ENCODE data around the gene CCSAP.
A peak's percentile ranks its signal among the peaks of the same experiment; 100 is the strongest.

Gene CCSAP

DNA sequence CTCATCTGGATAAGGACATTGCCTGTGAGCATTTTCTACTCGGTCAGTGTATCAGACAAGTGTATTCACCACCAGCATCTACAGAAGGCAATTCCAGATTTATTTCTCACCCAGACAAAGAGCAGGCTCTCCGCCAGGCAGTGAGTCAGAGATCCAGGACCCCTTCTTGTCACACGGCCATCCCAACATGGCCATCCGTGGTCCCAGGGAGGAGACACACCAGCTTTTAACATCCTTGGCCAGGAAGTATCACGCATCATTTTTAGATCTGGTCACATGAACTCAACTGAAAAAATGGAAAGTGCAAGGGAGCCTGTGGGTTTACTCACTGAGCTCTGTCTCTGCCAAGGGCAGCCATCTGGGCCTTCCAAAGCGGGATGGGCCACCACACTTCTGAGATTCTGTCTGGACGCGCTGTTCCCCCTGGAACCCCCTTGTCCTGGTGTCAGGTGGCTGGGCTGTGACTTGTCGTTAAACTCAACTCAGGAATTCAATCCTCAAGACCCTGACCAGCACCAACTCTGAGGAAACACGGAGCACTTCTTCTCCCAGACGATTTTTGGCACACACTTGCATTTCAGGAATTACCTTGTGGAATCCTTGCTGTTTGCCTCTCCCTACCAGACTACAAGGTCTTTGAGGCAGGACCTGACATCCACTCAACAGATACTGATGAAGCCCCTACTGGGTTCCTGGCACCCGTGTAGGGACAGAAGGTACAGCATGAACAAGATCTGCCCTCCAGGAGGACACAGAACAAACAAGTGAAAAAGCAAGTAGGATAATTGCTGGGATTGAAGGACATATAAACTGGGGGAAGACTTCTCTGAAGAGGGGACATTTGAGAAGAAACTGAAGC is 21.6 kb upstream of the CCSAP start:
- no peak for DNase-seq

- DNase-seq, result no peak
Observed at GRCh38 chr1:229363723-229364122, 20.9 kb upstream of the CCSAP start.

DNA sequence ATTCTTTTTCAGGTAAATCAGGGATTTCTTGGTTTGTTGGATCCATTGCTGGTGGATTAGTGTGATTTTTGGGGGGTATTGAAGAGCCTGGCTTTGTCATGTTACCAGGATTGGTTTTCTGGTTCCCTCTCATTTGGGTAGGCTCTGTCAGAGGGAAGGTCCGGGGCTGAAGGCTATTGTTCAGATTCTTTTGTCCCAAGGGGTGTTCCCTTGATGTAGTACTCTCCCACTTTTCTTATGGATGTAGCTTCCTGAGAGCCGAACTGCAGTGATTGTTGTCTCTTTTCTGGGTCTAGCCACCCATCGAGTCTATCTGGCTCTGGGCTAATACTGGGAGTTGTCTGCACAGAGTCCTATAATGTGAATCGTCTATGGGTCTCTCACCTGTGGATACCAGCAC is 17.6 kb upstream of the CCSAP start:
- DNase-seq, result no peak

DNA sequence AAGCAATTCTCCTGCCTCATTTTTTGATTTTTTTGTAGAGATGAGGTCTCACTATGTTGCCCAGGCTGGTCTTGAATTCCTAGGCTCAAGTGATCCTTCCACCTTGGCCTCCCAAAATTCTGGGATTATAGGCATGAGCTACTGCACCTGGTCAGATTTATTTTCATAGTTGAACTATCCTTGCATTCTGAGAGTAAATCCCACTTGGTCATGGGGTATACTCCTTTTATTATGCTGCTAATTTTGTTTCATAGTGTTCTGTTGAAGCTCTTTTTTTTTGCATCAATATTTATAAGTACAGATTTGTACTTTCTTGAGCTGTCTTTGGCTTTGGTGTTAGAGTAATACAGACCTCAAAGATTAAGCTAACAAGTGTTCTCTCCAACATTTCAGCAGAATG is 12.8 kb upstream of the CCSAP start:
- no peak for DNase-seq

GRCh38 chr1:229354226-229354625 is 11.4 kb upstream of the CCSAP start:
- DNase-seq, result no peak

GRCh38 chr1:229352975-229353374 is 10.1 kb upstream of the CCSAP start:
- no peak for DNase-seq

DNA sequence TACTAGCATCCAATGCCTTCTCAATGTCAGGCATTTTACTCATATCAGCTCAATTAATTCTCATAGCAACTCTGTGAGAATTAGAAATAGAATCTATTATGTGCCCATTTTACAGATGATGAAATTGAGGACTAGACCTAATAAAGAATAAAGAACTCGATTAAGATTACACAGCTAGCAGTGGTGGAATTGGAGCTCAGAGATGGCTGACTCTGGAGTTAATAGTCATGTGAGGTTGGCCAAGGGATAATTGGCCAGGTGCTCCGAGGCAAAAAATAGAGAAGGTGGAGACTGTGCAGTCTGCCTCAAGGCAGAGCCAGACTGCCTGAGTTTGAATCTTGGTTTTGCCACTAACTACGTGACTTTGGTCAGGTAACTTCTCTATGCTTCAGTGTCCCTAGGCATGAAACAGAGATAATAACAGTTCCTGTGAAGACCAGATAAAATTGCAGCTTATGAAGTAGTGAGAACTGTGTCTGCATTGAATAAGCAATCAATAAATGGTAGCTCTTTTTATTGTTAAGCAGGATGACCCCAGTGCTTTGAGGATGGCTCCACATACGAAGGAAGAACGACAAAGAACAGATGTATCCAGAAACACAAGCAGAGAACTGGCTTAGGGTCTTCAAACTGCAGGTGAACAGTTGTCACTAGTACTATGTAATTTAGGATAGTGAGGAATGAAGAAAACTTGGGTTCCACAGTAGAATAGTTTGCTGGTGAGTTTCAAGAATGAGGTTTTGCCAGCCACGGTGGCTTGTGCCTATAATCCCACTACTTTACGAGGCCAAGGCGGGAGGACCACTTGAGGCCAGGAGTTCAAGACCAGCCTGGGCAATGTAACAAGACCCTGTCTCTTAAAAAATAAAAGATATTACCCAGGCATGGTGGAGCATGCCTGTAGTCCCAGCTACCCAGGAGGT is 6.9 kb upstream of the CCSAP start:
- DNase-seq, result no peak

GRCh38 chr1:229347528-229347927 is 4.7 kb upstream of the CCSAP start:
- no peak for DNase-seq

DNA sequence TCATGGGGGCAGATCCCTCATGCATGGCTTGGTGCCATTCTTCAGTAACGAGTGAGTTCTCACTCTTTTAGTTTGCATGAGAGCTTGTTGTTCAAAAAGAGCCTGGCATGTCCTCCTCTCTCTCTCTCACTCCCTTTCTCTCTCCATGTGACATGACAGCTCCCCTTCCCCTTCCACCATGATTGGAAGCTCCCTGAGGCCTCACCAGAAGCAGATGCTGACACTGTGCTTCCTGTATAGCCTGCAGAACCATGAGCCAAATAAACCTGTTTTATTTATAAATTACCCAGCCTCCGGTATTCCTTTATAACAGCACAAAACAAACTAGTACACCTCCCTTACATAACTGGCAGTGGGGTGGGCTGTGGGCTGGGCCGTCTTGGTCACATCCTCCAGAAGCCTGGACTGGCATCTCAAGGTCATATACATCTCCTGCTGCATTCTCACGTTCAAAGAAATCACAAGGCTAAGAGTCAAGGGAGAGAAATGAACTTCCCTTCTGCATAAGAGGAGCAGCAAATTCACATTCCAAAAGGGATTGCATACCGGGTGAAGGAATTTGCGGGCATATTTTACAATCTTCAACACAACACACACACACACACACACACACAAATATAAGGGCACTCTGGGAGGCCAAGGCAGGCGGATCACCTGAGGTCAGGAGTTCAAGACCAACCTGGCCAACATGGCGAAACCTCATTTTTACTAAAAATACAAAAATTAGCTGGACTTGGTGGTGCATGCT is 2.3 kb upstream of the CCSAP start:
- DNase-seq, result no peak

DNA sequence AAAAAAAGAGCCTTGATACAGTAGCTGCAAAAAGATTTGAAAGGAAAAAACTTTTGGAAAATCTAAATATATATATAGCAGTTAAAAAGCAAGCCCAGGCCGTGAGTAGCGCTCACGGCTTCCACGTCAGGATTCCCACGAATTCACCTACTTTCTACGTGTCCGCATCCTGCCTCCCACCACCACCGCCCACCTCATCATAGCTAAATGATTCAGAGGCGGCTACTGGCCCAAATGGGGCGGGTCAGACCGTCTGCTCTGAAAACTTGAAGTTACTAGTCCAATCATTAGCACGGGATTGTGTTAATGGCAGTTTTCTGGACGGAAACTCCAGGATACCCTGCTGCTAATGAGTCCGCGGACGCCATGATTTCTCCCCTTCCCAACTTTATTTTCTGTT is 1.3 kb upstream of the CCSAP start:
- no peak for DNase-seq

- peak; percentile 87 for DNase-seq
Observed at GRCh38 chr1:229341774-229342655, 832 bp downstream of the CCSAP start.

- no peak for DNase-seq
Observed at GRCh38 chr1:229340496-229340895, 2.4 kb downstream of the CCSAP start.

DNA sequence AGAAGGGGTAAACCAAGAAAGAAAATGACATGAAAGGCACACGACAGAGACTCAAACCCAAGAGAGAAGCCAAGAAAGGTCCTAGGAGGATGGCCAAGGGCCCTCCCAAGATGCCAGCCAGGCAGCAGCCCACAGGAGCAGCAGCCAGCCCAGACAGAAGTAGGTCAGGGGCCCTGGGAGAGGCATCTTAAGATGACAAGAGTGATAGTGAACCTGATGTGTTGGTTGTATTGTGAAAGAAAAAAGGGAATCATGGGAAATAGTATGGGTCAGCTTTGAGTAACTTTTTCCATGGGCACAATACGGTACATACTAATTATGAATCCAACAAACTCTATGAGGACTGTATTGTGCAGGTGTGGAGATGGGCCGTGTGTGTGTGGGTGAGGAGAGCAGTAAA is 3.3 kb downstream of the CCSAP start:
- peak; percentile 62 for DNase-seq

DNA sequence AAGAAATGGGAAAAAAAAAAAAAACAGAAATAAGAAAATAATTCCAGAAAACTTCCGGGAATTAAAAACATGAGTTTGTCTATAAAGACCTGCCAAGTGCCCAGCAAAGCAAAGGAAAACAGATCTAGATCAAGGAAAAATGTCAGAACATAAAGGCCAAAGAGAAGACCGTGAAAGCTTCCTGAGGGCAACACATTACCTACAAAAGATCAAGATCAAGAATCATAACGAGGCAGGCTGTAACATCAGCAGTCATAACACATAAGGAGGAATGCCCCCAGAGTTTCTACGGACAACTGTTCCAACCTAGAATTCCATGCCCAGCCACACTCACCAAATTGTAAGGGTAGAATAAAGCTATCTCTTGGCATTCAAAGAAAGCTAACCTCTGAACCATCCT is 3.8 kb downstream of the CCSAP start:
- no peak for DNase-seq

GRCh38 chr1:229336345-229336744 is 6.5 kb downstream of the CCSAP start:
- no peak for DNase-seq

- DNase-seq, result no peak
Observed at GRCh38 chr1:229334716-229335115, 8.1 kb downstream of the CCSAP start.

DNA sequence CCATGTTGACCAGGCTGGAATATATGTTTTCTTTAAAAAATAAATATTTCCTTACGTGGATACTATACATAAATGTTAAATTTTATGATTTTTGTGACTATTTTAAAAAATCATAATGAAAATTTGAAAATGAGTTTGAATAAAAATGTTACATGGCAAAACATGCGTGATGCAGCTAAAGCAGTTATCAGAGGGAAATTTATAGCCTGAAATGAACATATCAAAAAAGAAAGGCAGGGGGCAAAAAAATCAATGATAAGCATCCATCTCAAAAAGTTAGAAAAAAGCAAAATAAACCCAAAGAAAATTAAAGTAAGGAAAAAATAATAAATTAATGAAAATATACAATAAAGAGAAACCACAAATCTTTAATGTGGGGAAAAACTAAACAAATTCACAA is 8.6 kb downstream of the CCSAP start:
- no peak for DNase-seq

DNA sequence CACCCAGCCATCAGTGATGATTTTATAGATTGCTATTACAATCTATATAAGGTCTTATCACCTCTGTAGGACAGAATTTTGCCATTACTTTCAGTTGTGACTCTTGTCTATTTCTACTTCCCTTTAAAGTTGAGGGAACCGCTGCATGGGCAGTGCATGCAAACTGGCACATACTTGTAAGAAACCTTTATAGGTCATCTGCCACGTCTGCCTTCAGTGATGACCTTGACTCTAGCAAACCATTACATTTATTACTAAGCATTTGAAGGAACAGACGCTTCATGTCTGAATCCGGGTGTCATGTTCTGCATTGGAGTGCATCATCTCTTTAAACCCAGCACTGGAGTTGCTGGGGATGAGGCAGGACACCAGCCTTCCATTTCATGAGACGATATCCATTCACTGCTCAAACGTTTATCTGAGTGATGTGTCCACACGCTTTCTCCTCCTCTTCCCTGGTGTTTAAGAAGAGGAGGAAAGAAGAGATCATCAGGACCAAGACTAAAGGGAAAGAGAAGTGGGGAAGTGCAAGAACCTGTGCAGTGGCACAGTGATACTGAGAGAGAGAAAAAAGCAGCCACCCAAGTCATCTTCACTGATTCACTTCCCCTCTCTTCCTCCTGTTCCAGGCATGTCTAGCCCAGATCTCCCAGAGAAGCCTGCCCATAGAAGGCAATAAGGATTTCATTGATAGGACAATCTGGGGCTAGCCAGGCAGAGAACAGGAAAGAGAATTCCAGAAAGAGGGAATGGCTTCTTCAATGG is 14.1 kb downstream of the CCSAP start:
- DNase-seq, result no peak

GRCh38 chr1:229327765-229328164 is 15.1 kb downstream of the CCSAP start:
- peak; percentile 20 for DNase-seq

DNA sequence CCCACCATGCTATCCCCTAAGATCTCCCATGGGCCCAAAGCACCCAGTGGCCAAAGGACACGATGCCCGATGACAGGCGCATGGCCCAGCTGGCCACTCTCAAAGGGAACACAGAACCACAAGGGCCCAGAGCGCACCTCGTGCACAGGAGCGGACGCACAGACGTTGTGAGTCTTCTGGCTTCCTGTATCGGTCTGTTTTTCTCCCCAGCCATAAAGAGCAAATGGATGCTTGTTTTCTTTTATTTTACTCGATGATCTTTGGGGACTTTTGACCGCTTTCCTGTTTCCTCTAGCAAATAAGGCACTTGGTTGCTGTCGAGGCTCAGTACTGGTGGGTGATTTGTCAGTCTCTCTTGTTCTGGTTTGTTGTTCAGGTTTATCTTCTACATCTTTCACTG is 16.2 kb downstream of the CCSAP start:
- DNase-seq, result peak; percentile 13

- DNase-seq, result peak; percentile 19
Observed at GRCh38 chr1:229325853-229326487, 16.9 kb downstream of the CCSAP start.

Data from activated CD4-positive, alpha-beta T cell treated with anti-CD3 and anti-CD28 coated beads, Interleukin-10, Interleukin-2, amounts not matched to agents 100 ng/mL and 50 ng/mL, durations not matched to agents 16 hours and 8 hours (primary cell).